Transverse colon (tissue), 4 donors: ENCODE results near the gene TCF23. TPM values are rescaled to one million over a fixed set of nuclear protein-coding genes. Genes with fewer than 3 reads are reported as not detected.
"Not testable (repeated sequence)": the region's sequence is repeated elsewhere in the genome, so short reads cannot be mapped to it uniquely, and the experiment has no call there.

Source experiments
- DNase-seq: peaks from one replicate; pipeline ENCODE4 v3.0.0-alpha.2; 2019
- H3K27ac ChIP-seq, 4 donors: fragments of 200-600 bp; sonication (generic); 2 replicates each; pipeline ENCODE4 v1.5.1; 2016 to 2018; ENCODE audit warnings: inconsistent platforms in 4 of 4
- H3K27me3 ChIP-seq: fragments of 200-600 bp; sonication (generic); 2 replicates; pipeline ENCODE4 v1.5.1; 2017; ENCODE audit warnings: inconsistent platforms
- H3K36me3 ChIP-seq, 4 donors: fragments of 200-600 bp; sonication (generic); 2 replicates each; pipeline ENCODE4 v1.5.1; 2017 to 2019; ENCODE audit warnings: inconsistent platforms in 4 of 4
- H3K4me1 ChIP-seq, 4 donors: fragments of 200-600 bp; sonication (generic); 2 replicates each; pipeline ENCODE4 v1.5.1; 2017 to 2020; ENCODE audit warnings: inconsistent platforms in 4 of 4
- H3K4me3 ChIP-seq, 4 donors: fragments of 200-600 bp; sonication (generic); 1 replicate in 1 of 4; 2 replicates in 3 of 4; pipeline versions ENCODE4 v1.5.1 to v1.6.1; 2017 to 2019; ENCODE audit warnings: inconsistent platforms in 4 of 4
- H3K9me3 ChIP-seq, 2 donors: fragments of 200-600 bp; sonication (generic); 2 replicates each; pipeline ENCODE4 v1.5.1; 2017 to 2019; ENCODE audit warnings: inconsistent platforms in 2 of 2
- EP300 ChIP-seq: sonication (generic); formaldehyde crosslinking; IDR thresholded peaks from one replicate; pipeline ENCODE4 v1.6.1; 2017; ENCODE audit warnings: antibody characterized with exemption, low read depth
- POLR2A ChIP-seq: fragments of 450-650 bp; IDR thresholded peaks from one replicate; pipeline ENCODE4 v1.6.1; 2016; ENCODE audit warnings: antibody characterized with exemption, mild to moderate bottlenecking, moderate library complexity
- POLR2AphosphoS5 ChIP-seq, 3 donors: sonication (generic); formaldehyde crosslinking; IDR thresholded peaks; one replicate each; pipeline ENCODE4 v1.6.1; 2016; ENCODE audit warnings: antibody characterized with exemption in 3 of 3
- WGBS, 2 donors: methylation state at CpG; one replicate each; pipeline ENCODE4 v1.1.5; 2018; ENCODE audit warnings: low coverage in 1 of 2; 5-methylcytosine and 5-hydroxymethylcytosine counted together
- in situ Hi-C, 4 donors: fragments of 200-750 bp; cut with MboI; loops; one replicate each; pipeline versions ENCODE4 v1.15.0 to v1.15.1; 2017; ENCODE audit warnings: low sequenced_read_pairs in 3 of 4, low pct_ligation_motif_present in 1 of 4, low pct_unique_long_range_greater_than_20kb in 1 of 4
- intact Hi-C: fragments of 100-400 bp; cut with DNase I; formaldehyde crosslinking; loops from one replicate; pipeline ENCODE4 v1.15.1; 2023; ENCODE audit warnings: low total_unique reads
- total RNA-seq, 4 donors: library from RNA; depleted of rRNA; stranded (reverse); fragments of >200 nt; gene quantifications; one replicate each; pipeline ENCODE4 v1.1.0, GENCODE V29; 2016
- TF ChIP-seq, protein P1 (sequence below), 5 experiments: fragments of 200-600 bp in 3 of 5; fragments of 450-650 bp in 2 of 5; sonication (generic) in 3 of 5; IDR thresholded peaks; 1 replicate in 2 of 5; 2 replicates in 3 of 5; pipeline ENCODE4 v1.5.1; 2016 to 2017; ENCODE audit warnings: antibody characterized with exemption in 5 of 5, inconsistent platforms in 3 of 5, mild to moderate bottlenecking in 2 of 5, moderate library complexity in 1 of 5

Gene TCF23
- total RNA-seq, 4 donors from 2014 or later: not detected

- Histone ChIP-seq H3K27me3 (no peaks in the 10 kb centered on the region), H3K4me1 (no peaks in the 10 kb centered on the region), H3K9me3 (no peaks in the 10 kb centered on the region), H3K36me3 (no peaks in the 10 kb centered on the region), H3K4me3 (no peak overlapping the region), H3K27ac (no peak overlapping the region)
- intact Hi-C loops (no loop called here), in situ Hi-C loops (loop anchor here in 1 of 4 donors (5.0 kb wide), 1 partner anchor 94 kb away; no protein-coding TSS in a partner anchor)
- DNase-seq: peak; percentile 53
- TF ChIP-seq, protein P1, sequence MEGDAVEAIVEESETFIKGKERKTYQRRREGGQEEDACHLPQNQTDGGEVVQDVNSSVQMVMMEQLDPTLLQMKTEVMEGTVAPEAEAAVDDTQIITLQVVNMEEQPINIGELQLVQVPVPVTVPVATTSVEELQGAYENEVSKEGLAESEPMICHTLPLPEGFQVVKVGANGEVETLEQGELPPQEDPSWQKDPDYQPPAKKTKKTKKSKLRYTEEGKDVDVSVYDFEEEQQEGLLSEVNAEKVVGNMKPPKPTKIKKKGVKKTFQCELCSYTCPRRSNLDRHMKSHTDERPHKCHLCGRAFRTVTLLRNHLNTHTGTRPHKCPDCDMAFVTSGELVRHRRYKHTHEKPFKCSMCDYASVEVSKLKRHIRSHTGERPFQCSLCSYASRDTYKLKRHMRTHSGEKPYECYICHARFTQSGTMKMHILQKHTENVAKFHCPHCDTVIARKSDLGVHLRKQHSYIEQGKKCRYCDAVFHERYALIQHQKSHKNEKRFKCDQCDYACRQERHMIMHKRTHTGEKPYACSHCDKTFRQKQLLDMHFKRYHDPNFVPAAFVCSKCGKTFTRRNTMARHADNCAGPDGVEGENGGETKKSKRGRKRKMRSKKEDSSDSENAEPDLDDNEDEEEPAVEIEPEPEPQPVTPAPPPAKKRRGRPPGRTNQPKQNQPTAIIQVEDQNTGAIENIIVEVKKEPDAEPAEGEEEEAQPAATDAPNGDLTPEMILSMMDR (IDR thresholded peaks at IDR 0.05): peak; percentile 40 to 56 (median 43)
- TF ChIP-seq POLR2AphosphoS5 (IDR thresholded peaks at IDR 0.05) (no peak), POLR2A (no peak), EP300 (no peak)
- 33 to 46% methylated on average over 4 to 8 of the region's 8 CpGs for WGBS, 2 donors
These were observed 42.4 kb downstream of the TCF23 start for GRCh38 chr2:27191070-27191829.

- Histone ChIP-seq H3K9me3 (no peaks in the 10 kb centered on the region), H3K4me1 (no peaks in the 10 kb centered on the region), H3K36me3 (no peaks in the 10 kb centered on the region), H3K27me3 (no peaks in the 10 kb centered on the region), H3K4me3 (no peak overlapping the region), H3K27ac (peak overlapping the region in 1 of 4 donors; percentile 13)
- in situ Hi-C loops: loop anchor here in 1 of 4 donors (5.0 kb wide), 1 partner anchor 97 kb away; no protein-coding TSS in a partner anchor
- WGBS, 2 donors: 41 to 45% methylated on average over 11 to 17 of the region's 17 CpGs
- TF ChIP-seq POLR2A (no peak), POLR2AphosphoS5 (IDR thresholded peaks at IDR 0.05) (no peak), EP300 (no peak)
- TF ChIP-seq, protein P1 (IDR thresholded peaks at IDR 0.05): no peak
- intact Hi-C loops: no loop called here
- no peak for DNase-seq
These were observed 45.9 kb downstream of the TCF23 start for GRCh38 chr2:27194538-27195354.

DNA sequence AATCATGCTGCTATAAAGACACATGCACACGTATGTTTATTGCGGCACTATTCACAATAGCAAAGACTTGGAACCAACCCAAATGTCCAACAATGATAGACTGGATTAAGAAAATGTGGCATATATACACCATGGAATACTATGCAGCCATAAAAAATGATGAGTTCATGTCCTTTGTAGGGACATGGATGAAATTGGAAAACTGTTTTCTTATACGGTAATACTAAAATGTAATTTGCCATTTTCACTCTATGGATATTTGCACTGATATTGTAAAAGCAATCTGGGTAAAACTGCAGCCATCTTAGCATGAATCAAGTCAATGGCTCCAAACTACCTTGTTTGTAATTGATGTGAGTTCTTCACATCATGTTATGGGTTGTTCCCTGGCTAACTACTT lies 47.0 kb downstream of the TCF23 start:
- H3K36me3 ChIP-seq, H3K4me3 ChIP-seq, DNase-seq, H3K27ac ChIP-seq, H3K27me3 ChIP-seq, H3K9me3 ChIP-seq, intact Hi-C loops, H3K4me1 ChIP-seq, in situ Hi-C loops: not testable (repeated sequence)
- 75 to 96% methylated on average over 1 of the region's 3 CpGs for WGBS, 2 donors

- DNase-seq, H3K4me3 ChIP-seq, H3K9me3 ChIP-seq, intact Hi-C loops, H3K27me3 ChIP-seq, in situ Hi-C loops, H3K27ac ChIP-seq, H3K4me1 ChIP-seq, H3K36me3 ChIP-seq: not testable (repeated sequence)
- 93 to 96% methylated on average over 2 to 3 of the region's 3 CpGs for WGBS, 2 donors
These were observed 49.3 kb downstream of the TCF23 start for GRCh38 chr2:27198068-27198467.

- Histone ChIP-seq H3K9me3 (no peaks in the 10 kb centered on the region), H3K36me3 (peaks cover 0 to 12% (median 0%) of the 10 kb centered on the region in 4 donors), H3K4me1 (no peaks in the 10 kb centered on the region), H3K27ac (no peak overlapping the region), H3K27me3 (no peaks in the 10 kb centered on the region), H3K4me3 (no peak overlapping the region)
- intact Hi-C loops (no loop called here), in situ Hi-C loops (no loop called here)
- no peak for TF ChIP-seq POLR2A
- no peak for TF ChIP-seq POLR2AphosphoS5 (IDR thresholded peaks at IDR 0.05)
- TF ChIP-seq, protein P1 (IDR thresholded peaks at IDR 0.05): no peak
- TF ChIP-seq EP300: no peak
- DNase-seq: no peak
- 79% methylated on average over 2 of the region's 2 CpGs; no CpG with 5 or more reads in 1 of the 2 donors for WGBS, 2 donors
These were observed 49.8 kb downstream of the TCF23 start for GRCh38 chr2:27198627-27199026.
